Vagina (tissue), 2 donors: ENCODE measurements around the gene PCNT.

Experiments used
- POLR2A ChIP-seq, 2 donors: fragments of 450-650 bp; IDR thresholded peaks; one replicate each; pipeline ENCODE4 v1.6.1; 2017; ENCODE audit warnings: antibody characterized with exemption in 2 of 2, mild to moderate bottlenecking in 2 of 2, moderate library complexity in 2 of 2
- TF ChIP-seq, protein P1 (sequence below), 3 experiments: fragments of 450-650 bp in 2 of 3; fragments of 200-600 bp in 1 of 3; sonication (generic) in 1 of 3; IDR thresholded peaks; one replicate each; pipeline ENCODE4 v1.5.1; 2017 to 2019; ENCODE audit warnings: antibody characterized with exemption in 3 of 3, mild to moderate bottlenecking in 2 of 3, moderate library complexity in 2 of 3

DNA sequence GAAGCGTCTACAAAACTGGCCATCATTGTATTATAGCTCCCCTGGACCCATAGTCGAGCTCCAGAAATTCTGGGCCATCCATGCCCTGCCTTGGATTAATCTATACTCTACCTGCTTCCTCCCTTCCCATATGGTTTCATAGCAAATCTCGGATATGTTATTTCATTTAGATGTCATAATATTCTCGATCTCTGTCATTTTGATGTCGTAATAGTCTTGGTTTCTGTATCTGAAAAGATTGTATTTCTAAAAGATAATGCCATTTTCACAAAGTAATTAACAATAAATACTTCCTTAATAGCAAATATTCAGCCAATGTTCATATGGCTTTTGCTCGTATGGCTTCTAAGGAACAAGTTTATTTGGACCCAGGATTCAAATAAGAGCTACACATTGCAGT is 169.9 kb downstream of the PCNT start:
- no peak for TF ChIP-seq POLR2A (IDR thresholded peaks at IDR 0.05)
- TF ChIP-seq, protein P1, sequence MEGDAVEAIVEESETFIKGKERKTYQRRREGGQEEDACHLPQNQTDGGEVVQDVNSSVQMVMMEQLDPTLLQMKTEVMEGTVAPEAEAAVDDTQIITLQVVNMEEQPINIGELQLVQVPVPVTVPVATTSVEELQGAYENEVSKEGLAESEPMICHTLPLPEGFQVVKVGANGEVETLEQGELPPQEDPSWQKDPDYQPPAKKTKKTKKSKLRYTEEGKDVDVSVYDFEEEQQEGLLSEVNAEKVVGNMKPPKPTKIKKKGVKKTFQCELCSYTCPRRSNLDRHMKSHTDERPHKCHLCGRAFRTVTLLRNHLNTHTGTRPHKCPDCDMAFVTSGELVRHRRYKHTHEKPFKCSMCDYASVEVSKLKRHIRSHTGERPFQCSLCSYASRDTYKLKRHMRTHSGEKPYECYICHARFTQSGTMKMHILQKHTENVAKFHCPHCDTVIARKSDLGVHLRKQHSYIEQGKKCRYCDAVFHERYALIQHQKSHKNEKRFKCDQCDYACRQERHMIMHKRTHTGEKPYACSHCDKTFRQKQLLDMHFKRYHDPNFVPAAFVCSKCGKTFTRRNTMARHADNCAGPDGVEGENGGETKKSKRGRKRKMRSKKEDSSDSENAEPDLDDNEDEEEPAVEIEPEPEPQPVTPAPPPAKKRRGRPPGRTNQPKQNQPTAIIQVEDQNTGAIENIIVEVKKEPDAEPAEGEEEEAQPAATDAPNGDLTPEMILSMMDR (IDR thresholded peaks at IDR 0.05): no peak
